Uterus (tissue), 4 donors: ENCODE data around the gene ISX. TPM values are rescaled to one million over a fixed set of nuclear protein-coding genes. Genes with fewer than 3 reads are reported as not detected.

Experiments
- DNase-seq, 2 donors: peaks; one replicate each; pipeline ENCODE4 v3.0.0-alpha.2; 2019 to 2020
- H3K27ac ChIP-seq, 2 donors: fragments of 200-600 bp; sonication (generic); 1 replicate in 1 of 2; 2 replicates in 1 of 2; pipeline ENCODE4 v1.5.1; 2016 to 2018
- H3K27me3 ChIP-seq, 2 donors: fragments of 200-600 bp; sonication (generic); one replicate each; pipeline ENCODE4 v1.5.1; 2018 to 2019; ENCODE audit warnings: control low read depth in 1 of 2
- H3K36me3 ChIP-seq, 2 donors: fragments of 200-600 bp; sonication (generic); one replicate each; pipeline ENCODE4 v1.5.1; 2019; ENCODE audit warnings: control low read depth in 1 of 2
- H3K4me1 ChIP-seq, 2 donors: fragments of 200-600 bp; sonication (generic); one replicate each; pipeline ENCODE4 v1.5.1; 2018 to 2019; ENCODE audit warnings: control low read depth in 1 of 2
- H3K4me3 ChIP-seq, 2 donors: fragments of 200-600 bp; sonication (generic); 1 replicate in 1 of 2; 2 replicates in 1 of 2; pipeline ENCODE4 v1.5.1; 2018 to 2019; ENCODE audit warnings: mild to moderate bottlenecking in 1 of 2
- H3K9me3 ChIP-seq, 2 donors: fragments of 200-600 bp; sonication (generic); one replicate each; pipeline ENCODE4 v1.5.1; 2019; ENCODE audit warnings: control low read depth in 1 of 2
- POLR2A ChIP-seq, 2 donors: fragments of 450-650 bp; IDR thresholded peaks; one replicate each; pipeline ENCODE4 v1.6.1; 2016; ENCODE audit warnings: antibody characterized with exemption in 2 of 2, mild to moderate bottlenecking in 1 of 2, moderate library complexity in 1 of 2
- intact Hi-C: fragments of 100-400 bp; cut with DNase I; formaldehyde crosslinking; loops from one replicate; pipeline ENCODE4 v1.15.1; 2023; ENCODE audit warnings: low total_unique reads
- total RNA-seq, 4 donors: library from RNA; depleted of rRNA in 3 of 4; stranded (reverse); fragments of >200 nt in 3 of 4; gene quantifications; one replicate each; pipeline versions ENCODE4 v1.1.0 to v1.2.4, GENCODE V29; 2014 to 2023
- TF ChIP-seq, protein P1 (sequence below), 4 experiments: fragments of 200-600 bp in 2 of 4; fragments of 450-650 bp in 2 of 4; sonication (generic) in 2 of 4; IDR thresholded peaks; one replicate each; pipeline ENCODE4 v1.5.1; 2016 to 2019; ENCODE audit warnings: antibody characterized with exemption in 4 of 4, mild to moderate bottlenecking in 2 of 4, moderate library complexity in 1 of 4
- donor health status: DM: yes; HTN: yes; CAD: no.

The ISX gene
- total RNA-seq, 4 donors from 2014 or later = under 0.01 TPM; not detected in 3

DNA sequence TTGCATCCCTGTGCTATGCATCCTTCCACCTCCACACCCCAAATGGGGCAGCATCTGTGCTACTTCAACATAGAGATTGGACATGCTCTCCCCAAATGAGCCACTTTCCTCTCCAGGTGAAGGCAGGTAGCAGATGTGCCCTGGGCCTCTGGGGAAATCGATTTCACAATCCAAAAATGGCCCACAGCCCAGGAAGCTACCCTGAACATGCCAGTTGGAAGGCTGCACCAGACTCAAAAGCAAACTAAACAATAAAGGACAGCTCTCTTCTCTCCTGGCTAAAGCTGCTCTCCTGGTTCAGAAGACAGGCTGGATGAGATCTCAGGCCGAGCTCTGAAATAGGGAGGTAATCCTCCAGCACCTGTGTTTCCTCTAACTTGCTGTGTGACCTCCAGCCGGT is 19.7 kb downstream of the ISX start:
- Histone ChIP-seq H3K27ac (no peak overlapping the region), H3K4me3 (no peak overlapping the region), H3K9me3 (no peaks in the 10 kb centered on the region), H3K4me1 (no peaks in the 10 kb centered on the region), H3K36me3 (no peaks in the 10 kb centered on the region), H3K27me3 (no peaks in the 10 kb centered on the region)
- no peak for DNase-seq
- TF ChIP-seq POLR2A (IDR thresholded peaks at IDR 0.05) = no peak
- TF ChIP-seq, protein P1, sequence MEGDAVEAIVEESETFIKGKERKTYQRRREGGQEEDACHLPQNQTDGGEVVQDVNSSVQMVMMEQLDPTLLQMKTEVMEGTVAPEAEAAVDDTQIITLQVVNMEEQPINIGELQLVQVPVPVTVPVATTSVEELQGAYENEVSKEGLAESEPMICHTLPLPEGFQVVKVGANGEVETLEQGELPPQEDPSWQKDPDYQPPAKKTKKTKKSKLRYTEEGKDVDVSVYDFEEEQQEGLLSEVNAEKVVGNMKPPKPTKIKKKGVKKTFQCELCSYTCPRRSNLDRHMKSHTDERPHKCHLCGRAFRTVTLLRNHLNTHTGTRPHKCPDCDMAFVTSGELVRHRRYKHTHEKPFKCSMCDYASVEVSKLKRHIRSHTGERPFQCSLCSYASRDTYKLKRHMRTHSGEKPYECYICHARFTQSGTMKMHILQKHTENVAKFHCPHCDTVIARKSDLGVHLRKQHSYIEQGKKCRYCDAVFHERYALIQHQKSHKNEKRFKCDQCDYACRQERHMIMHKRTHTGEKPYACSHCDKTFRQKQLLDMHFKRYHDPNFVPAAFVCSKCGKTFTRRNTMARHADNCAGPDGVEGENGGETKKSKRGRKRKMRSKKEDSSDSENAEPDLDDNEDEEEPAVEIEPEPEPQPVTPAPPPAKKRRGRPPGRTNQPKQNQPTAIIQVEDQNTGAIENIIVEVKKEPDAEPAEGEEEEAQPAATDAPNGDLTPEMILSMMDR (IDR thresholded peaks at IDR 0.05) = no peak
- intact Hi-C loops = no loop called here

DNA sequence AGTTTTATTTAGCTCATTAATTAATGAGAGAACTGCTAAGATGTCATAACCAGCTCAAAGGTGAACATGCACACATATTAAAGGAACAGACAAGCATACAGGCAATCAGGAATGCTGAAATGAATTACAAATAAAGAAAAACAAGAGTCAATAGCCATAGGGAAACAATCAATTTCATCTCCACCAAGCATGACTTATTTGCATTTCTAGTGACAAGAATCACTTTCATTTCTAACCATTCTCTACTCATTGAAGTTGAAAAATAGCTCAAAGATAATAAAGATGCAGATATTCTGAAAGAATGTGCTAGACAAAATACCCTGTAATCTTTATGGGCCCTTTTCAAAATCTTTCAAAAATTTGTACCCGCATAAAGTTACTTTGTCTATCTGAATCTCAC is 23.2 kb downstream of the ISX start:
- Histone ChIP-seq H3K9me3 (no peaks in the 10 kb centered on the region), H3K36me3 (no peaks in the 10 kb centered on the region), H3K4me3 (no peak overlapping the region), H3K27me3 (no peaks in the 10 kb centered on the region), H3K27ac (no peak overlapping the region), H3K4me1 (no peaks in the 10 kb centered on the region)
- DNase-seq = no peak
- TF ChIP-seq, protein P1 (IDR thresholded peaks at IDR 0.05) = no peak
- no peak for TF ChIP-seq POLR2A (IDR thresholded peaks at IDR 0.05)
- intact Hi-C loops = no loop called here

DNA sequence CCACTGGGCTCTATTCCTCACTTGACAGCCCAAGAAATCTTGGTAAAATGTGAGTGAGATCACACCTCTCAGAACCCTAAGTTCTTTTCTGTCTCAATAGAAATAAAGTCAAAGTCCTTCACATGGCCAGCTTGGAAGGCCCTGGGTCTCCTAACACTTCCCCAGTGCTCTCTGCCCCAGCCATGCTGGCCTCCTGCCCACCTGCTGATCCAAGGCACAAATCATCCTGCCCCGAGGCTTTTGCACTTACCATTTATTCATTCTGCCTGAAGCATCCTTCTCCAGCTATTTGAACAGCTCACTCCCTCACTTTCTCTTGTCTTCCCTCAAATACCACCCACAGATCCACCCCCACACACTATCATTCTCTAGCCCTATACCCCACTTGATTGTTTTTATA is 26.4 kb downstream of the ISX start:
- H3K27ac ChIP-seq = no peak overlapping the region
- H3K9me3 ChIP-seq = no peaks in the 10 kb centered on the region
- no peak for DNase-seq
- H3K4me3 ChIP-seq = no peak overlapping the region
- no peaks in the 10 kb centered on the region for H3K36me3 ChIP-seq
- TF ChIP-seq POLR2A (IDR thresholded peaks at IDR 0.05) = no peak
- TF ChIP-seq, protein P1 (IDR thresholded peaks at IDR 0.05) = no peak
- H3K4me1 ChIP-seq = no peaks in the 10 kb centered on the region
- intact Hi-C loops = no loop called here
- H3K27me3 ChIP-seq = no peaks in the 10 kb centered on the region

DNA sequence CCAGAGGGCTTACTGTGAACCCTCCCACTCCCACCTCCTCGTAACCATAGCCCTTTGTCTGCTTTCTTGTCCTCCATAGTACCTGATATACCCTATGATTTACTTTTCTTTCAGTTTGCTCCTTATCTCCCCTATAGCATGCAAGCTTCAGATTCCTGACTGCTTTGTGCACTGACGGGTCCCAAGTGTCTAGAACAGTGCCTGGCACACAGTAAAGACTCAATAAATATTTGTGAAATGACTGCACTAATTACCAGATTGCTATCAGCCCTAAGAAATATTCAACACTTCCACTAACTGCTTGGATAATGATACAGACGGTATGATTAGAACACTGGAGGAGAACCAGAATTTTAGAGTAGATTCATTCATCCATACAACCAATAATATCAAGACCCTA is 33.0 kb downstream of the ISX start:
- TF ChIP-seq, protein P1 (IDR thresholded peaks at IDR 0.05) = no peak
- TF ChIP-seq POLR2A (IDR thresholded peaks at IDR 0.05) = no peak
- intact Hi-C loops = no loop called here

DNA sequence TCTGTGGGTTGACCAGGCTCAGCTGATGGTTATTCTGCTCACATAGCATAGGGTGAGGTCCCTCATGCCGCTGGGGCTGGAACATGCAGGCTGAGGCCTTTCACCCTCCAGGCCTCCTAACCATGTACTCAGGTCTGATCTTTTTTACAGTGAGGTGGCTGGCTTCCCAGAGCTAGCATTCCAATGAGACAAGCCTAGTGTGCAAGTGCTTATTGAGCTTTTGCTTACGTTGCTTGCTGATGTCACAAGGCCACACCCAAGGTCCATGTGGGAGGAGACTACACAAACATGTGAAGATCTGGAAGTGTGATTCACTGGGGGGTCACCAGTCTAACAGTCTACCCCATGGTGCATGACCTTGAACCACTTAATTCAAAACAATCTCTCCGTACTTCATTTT is 33.9 kb downstream of the ISX start:
- TF ChIP-seq POLR2A (IDR thresholded peaks at IDR 0.05) = no peak
- TF ChIP-seq, protein P1 (IDR thresholded peaks at IDR 0.05) = no peak
- H3K36me3 ChIP-seq = no peaks in the 10 kb centered on the region
- no peaks in the 10 kb centered on the region for H3K9me3 ChIP-seq
- no peak for DNase-seq
- no peaks in the 10 kb centered on the region for H3K27me3 ChIP-seq
- H3K4me3 ChIP-seq = no peak overlapping the region
- H3K27ac ChIP-seq = no peak overlapping the region
- H3K4me1 ChIP-seq = no peaks in the 10 kb centered on the region
- intact Hi-C loops = no loop called here

More for the DNA sequence above, 33.0 kb downstream of the ISX start:
- H3K9me3 ChIP-seq = no peaks in the 10 kb centered on the region
- no peak overlapping the region for H3K27ac ChIP-seq
- no peaks in the 10 kb centered on the region for H3K4me1 ChIP-seq
- H3K4me3 ChIP-seq = no peak overlapping the region
- H3K36me3 ChIP-seq = no peaks in the 10 kb centered on the region
- DNase-seq = no peak
- no peaks in the 10 kb centered on the region for H3K27me3 ChIP-seq
